Measurements from ENCODE around the gene GRIK2. TPM values are rescaled to one million over a fixed set of nuclear protein-coding genes. Genes with fewer than 3 reads are reported as not detected.

GRIK2 gene
- polyA plus RNA-seq, 4 donors, result 13.4 to 16.9 (median 15.1) TPM

DNA sequence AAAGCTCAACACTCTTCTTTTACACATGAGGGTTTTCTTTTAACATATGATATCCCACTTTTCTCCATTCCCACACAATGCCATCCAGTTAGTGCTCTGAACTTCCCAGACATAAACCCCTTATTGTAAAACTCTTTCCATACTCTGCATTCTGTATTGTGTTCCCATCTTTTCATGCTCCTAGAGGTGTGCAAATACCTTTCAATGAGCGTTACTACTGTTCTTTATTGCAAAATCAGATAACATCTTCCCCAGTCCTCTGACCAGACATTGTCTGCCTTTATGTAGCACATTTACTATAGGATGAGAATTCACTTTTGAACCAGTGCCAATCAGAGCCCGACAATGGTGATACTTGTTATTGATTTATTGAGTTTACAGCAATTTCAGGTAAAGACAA lies 296.2 kb downstream of the GRIK2 start:
- DNase-seq (ENCODE audit: low read depth in 4 of 4, low spot score in 3 of 4), result no peak

DNA sequence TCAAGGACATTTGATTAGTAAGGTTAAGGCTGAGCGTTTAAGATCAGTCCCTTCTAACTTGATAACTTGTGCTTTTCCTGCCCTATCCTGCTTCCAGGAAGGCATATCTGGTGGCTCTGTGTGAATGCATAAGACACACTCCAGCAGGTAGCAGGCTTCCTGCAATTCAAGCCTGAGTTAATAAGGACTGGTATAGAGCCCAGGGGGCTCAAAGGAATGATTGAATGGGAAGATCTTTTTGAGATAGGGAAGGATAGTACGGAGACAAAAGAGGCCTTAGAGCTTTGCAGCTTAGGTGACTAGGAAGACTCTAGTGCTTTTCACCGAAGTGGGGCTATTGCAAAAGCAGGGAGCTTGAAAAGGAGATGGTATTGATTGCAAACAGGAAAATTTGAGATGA lies 307.1 kb downstream of the GRIK2 start:
- no peak for DNase-seq (ENCODE audit: low read depth in 4 of 4, low spot score in 3 of 4)

DNA sequence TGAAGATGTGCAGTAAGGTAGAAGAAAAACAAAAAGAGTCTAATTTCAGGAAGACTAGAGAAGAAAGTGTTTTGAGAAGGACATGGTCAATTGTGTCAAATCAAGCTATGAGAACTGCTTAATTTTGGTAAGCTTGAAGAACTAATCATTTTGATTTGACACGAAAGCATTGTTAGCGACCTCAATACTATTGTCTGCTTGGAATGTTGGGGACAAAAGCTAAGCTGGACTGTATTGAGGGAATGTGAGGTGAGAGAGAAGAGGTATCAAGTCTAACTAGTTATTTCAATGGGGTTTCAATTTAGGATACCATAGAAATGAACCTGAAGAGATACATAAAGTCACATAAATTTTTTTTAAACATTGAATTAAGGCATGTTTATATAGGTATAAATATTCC lies 309.8 kb downstream of the GRIK2 start:
- DNase-seq (ENCODE audit: low read depth in 4 of 4, low spot score in 3 of 4), result no peak

DNA sequence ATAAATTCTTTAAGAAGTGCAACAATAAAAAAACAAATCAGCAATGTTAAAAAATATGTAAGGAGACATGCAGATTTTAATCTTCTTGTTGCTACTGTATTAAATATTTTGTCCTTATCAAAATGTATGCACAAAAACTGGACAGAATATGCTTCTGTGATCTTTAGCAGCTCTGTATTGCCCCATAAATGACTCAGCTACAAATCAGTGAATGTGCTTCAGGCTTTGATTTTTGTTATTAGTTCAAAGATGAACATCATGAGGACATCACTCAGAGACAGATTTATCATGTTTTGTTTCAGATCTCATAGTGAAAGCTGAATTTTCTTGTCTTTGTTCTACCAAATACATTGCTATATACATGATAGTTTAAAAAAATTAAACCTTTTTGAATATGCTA lies 312.4 kb downstream of the GRIK2 start:
- no peak for DNase-seq (ENCODE audit: low read depth in 4 of 4, low spot score in 3 of 4)

DNA sequence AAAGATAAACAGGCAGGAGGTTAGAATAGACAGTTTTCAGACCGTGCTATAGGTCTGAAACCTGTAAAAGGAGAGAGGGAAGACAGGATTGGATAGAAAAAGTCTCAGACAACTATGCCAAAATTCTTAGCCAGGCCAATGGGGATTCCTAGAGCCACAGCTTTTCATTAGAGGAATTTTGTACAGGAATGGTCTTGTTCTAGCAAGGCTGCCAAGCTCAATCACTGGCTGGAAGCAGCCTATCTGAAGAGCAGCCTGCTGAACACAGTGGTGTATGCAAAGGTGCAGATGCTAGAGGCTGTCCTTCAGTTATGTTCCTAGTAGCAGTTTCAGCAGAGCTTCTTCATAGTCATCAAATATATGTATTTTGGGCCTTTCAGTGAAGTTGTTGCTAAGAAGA lies 313.1 kb downstream of the GRIK2 start:
- DNase-seq (ENCODE audit: low read depth in 4 of 4, low spot score in 3 of 4), result no peak

DNA sequence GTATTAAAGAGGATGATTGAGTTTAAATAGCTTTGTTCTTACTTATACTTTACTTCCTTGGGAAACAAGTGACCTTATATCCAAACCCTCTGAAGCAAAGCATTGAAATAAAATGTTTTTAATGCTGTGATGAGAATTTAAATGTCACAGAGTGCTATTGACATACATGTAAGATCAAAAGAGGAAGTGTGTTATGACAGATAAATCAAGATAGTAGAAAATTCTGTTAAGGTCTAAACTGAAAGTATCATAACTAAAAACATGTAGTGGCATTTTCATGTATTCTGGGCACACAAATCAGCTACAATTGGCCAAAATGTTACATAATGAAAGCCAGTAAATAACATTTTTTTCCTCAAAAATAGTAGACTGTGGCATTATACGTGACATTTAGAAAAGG lies 318.0 kb downstream of the GRIK2 start:
- DNase-seq (ENCODE audit: low read depth in 4 of 4, low spot score in 3 of 4), result no peak

DNA sequence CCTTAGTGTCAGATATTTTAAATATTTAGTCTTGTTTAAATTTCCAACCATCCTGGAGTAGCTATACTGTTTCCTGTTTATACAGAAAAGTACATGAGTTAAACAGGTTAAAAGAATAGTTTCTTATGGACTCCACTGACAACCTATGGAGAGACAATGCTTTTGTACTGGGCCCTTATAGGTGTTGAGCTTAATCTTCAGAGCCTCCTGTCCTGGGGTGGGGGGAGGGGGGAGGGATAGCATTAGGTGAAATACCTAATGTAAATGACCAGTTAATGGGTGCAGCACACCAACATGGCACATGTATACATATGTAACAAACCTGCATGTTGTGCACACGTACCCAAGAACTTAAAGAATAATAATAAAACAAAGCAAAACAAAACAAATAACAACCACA lies 322.9 kb downstream of the GRIK2 start:
- DNase-seq (ENCODE audit: low read depth in 4 of 4, low spot score in 3 of 4), result no peak

DNA sequence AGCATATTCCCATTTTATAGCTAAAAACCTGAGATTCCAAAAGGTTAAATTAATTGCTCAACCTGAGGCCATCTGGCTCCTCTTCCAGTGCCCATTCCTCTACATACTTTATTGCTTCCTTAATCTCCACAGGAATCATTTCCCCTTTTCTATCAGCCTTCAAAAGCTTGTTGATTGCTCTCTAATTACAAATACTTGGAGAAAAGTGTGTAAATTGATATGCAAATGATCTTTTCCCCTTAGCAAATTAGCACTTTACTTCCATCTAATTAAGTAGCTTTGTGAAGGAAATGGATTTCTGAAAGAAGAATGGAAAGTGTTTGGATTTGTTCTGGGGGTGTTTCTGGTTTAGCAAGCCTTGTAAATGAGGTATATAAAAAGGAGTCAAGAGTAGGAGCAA lies 323.3 kb downstream of the GRIK2 start:
- DNase-seq (ENCODE audit: low read depth in 4 of 4, low spot score in 3 of 4), result no peak

DNA sequence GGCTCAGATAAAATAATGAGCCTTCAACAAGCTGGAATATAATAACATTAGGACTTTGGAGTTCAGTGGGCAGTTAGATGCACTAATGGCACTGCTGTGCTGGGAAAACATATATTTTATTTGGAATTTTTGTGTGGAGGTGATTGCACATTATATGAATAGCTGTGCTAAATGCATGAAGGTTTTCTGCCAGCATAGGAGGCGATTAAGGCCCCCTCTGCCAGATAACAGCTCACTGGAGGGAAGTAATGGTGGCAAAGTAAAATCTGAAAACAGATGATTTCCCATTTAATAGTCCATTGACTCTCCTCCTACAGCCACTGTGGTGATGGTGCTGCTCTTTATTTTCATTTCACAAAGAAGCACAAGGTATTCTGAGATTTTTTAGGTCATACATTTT lies 326.0 kb downstream of the GRIK2 start:
- DNase-seq (ENCODE audit: low read depth in 4 of 4, low spot score in 3 of 4), result no peak

DNA sequence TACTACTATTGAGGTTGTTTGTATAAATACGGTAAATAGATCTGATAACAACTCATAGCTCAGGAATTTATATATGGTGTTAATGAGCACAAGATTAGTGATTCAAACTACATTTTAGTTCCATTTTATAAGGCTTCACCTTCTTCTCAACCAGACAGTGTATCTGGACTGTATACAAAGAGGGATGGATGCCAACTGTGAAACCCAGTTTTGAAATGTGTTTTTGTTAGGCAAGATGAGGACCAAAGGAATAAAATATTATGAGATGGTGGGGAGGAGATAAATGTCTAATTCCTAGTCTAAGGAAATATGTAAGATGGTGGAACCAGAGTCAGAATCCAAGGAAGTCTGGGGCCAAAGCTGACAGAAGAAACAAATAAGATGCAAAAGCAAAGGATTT lies 329.0 kb downstream of the GRIK2 start:
- DNase-seq (ENCODE audit: low read depth in 4 of 4, low spot score in 3 of 4), result no peak

DNA sequence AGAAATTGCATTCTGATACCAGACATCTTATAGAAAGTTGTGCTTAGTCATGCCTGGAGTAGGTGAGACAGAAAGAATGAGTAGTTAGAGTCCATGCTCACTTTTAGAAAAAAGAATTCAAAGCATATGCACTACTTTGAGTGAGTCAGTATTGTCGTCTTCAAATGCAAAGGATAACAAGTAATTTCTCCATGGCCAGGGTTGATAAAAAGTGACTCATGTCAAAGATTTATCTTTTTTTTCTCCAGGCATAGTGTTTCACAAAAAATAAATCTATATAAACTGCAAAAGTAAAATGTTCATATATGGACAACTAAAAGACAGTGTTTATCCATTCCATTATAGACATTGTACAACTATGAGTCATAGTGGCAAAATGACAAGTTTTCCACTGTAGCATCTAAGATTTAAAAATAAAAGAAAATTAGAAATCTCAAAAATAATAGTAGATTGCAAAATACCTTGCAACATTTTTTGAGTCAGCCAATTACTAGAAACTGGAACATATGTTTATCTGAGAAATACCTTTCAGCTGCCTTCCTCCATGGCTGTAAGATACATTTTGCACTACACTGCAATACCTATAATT lies 329.6 kb downstream of the GRIK2 start:
- DNase-seq (ENCODE audit: low read depth in 4 of 4, low spot score in 3 of 4), result no peak

DNA sequence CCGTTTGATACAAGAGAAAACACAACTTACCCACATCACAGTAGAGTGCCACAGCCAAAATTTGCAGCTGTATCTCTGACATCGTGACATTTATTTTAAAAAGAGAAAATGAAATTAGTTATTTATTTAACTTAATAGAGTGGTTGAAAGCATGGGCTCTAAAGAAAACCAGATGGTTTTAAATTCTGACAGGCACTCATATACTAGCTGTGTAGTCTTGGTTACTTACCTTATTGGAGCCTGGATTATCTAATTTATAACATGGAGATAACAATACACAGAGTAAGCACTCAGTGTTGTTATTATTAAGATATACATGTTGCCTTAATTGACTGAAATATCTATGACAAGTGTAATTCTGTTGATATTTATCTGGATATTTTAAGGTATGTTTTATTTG lies 334.9 kb downstream of the GRIK2 start:
- DNase-seq (ENCODE audit: low read depth in 4 of 4, low spot score in 3 of 4), result no peak

DNA sequence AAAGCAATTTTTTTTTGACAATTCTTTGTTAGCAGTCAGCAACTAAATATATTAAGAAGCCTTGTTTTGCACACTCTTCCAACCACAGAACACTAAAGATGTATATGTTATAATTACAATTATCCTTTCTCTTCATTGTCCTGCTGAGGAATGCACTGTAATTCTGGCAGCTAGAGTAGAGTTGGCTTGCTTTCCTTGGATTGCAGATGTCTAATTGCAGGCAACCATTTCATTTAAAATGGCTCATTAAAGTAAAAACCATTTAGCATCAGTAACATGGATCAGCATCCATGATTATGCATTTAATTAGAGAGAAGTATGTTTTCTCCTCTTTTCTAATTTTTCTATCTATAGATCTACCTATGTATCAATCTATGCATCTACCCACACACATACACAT lies 335.4 kb downstream of the GRIK2 start:
- DNase-seq (ENCODE audit: low read depth in 4 of 4, low spot score in 3 of 4), result no peak

DNA sequence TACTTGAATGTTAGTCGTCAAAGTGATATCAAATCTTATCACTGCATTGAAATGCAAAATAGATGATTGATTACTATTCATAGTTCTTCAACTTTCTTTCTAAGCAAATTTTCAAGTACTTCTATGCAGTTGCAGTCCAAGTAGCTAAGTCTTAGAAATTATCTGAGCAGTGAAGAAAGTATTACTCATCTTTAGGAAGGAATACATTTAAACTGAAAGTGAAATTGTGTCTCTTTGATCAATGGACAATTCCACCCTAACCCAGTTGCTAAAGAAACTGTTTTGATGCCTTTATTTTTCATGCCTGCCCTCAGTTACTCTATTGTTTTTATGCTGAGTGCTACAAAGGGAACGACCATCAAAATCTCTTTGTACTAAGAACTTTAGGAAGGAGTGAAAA lies 337.4 kb downstream of the GRIK2 start:
- no peak for DNase-seq (ENCODE audit: low read depth in 4 of 4, low spot score in 3 of 4)

DNA sequence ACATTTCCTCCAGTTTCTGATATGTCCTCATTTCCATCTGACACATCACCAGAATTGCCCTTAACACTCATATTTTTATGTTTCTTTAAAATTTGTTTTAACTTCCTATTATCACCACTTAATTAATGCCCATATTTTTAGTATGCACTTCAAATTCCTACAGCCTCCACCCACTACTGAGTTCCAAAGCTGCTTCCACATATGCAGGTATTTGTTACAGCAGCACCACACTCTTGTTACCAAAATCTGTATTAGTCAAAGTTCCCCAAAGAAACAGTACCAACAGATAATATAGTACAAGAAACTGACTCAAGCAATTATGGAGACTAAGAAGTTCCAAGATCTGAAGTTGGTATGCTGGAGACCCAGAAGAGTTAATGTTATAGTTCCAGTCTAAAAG lies 340.4 kb downstream of the GRIK2 start:
- no peak for DNase-seq (ENCODE audit: low read depth in 4 of 4, low spot score in 3 of 4)

DNA sequence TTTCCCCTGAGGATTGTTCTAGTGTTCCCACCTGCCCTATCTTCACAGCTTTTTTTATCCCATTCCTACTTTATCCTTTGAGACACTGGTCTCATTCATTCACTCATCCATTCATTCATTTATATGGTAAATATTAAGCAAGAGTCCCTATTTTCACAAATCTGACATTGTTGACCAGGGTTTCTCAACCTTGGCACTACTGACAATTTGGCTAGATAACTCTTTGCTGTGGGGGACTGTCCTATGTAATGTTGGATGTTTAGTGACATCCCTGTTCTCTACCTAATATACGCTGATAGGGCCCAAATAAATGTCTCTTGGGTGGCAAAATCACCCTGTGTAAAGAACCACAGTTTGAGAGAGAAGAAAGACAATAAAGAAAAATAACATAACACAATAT lies 345.0 kb downstream of the GRIK2 start:
- no peak for DNase-seq (ENCODE audit: low read depth in 4 of 4, low spot score in 3 of 4)

DNA sequence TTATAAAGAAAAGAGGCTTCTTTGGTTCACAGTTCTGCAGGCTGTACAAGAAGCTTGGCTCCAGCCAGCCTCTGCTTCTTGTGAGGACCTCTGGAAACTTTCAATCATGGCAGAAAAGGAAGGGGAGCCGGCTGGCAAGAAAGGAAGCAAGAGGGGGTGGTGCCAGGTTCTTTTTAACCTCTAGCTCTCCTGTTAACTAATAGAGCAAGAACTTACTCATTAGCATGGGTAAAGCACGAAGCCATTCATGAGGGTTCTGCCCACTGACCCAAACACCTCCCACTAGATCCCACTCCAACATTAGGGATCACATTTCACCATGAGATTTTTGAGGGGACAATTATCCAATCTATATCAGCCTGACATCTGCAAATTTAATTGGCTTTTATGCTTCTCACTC lies 347.1 kb downstream of the GRIK2 start:
- no peak for DNase-seq (ENCODE audit: low read depth in 4 of 4, low spot score in 3 of 4)

DNA sequence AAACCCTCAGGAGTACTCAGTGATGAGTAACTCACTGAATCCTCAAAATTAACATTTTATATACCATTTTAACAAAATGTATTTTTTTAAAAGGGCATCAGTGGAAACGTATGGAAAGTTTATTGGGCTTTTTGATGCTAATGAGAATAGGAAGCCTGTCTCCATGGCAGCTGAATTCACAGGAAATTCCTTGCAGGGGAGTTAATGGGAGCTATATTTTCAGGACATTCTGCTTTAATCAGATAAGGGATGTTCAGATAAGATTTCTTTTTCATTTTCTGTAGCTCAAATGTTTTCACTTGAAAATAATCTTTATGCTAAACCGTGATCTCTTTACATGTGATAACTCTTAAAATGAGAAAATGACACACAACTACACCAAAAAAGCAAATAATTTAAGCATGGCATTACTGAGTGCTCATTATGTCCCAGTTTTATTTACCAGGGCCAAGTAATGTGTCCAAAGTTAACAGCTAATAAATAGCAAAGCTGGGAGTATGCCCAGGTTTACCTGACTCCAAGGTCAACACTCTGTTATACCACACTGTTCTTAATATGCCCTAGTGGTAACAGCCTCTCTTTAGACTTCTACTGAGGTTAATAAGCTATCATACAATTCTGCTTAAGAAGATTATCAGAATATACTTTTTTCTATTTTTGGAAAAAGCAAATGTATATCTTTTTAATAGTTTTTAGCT lies 348.1 kb downstream of the GRIK2 start:
- no peak for DNase-seq (ENCODE audit: low read depth in 4 of 4, low spot score in 3 of 4)

DNA sequence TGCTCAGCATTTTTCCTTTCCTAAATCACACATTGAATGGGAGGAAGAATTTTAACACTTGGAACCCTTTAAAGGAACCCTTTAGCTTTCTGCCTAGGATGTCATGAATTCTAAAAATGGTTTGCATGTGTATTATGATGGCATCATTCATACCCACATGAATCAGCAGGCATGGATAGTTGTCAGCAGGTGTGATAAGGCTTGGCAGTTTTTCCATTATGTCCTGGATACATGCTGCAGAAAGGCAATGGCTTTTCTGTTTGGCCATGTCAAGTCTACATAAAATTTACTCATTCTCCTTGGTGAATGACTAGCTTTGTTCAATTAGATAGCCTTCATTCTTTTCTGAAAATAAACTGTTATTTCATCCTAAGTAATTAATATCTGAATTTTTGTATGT lies 353.7 kb downstream of the GRIK2 start:
- DNase-seq (ENCODE audit: low read depth in 4 of 4, low spot score in 3 of 4), result no peak

DNA sequence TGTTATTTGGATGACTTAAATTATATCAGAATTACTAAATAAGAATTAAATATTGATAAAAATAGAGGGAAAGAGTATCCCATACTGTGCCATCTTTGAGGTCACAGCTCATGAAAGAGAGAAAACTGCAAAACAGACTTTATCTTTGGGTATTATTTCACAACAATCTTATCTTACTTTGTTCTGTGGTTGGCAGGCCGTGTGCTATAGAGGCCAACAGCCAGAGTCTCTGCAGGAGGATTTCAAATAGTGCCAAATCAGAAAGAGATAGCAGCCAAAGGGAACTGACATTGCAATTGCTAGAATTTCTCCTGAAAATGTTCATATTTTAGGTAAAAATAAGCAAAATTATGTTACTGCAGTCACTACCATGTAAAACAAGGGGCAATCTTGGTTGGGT lies 354.2 kb downstream of the GRIK2 start:
- no peak for DNase-seq (ENCODE audit: low read depth in 4 of 4, low spot score in 3 of 4)

DNA sequence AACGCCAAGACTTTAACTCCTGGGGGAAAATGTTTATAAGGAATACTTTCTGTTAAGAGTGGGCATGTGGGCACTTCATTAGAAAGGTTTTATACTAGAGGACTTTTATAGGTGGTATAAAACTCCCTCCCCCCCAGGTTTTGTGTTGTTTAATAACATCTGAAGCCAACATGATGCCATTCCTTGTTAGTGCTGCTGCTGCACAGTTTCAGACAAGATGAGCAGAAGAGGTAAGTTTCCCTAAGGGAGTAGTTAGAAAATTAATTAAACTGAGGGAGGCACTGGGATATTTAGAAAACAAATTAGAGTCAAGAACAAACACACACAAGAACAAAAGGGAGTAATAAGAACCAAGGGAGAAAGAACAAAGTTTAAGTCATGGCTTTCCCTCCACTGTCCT lies 362.4 kb downstream of the GRIK2 start:
- no peak for DNase-seq (ENCODE audit: low read depth in 4 of 4, low spot score in 3 of 4)

DNA sequence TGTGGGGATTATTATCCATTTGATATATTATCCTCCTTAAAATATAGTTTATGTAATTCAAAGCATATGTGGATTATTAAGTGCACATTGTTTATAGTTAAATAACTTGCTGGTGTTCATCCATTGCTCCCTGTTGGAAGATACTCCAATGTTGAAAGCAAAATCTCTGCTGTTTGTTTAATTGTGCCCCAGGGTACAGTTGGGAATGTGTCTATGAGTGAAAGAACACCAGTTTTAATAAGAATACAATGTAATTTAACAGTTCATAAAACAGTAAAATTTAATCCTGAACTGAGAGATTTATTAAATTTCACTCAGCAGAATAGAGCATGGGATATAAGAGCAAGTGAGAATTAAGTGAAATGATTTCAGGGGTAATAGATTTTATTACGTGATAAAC lies 364.9 kb downstream of the GRIK2 start:
- no peak for DNase-seq (ENCODE audit: low read depth in 4 of 4, low spot score in 3 of 4)
